ENCODE results near the gene CHTF18. TPM values are rescaled to one million over a fixed set of nuclear protein-coding genes. Genes with fewer than 3 reads are reported as not detected.

The CHTF18 gene
- total RNA-seq, 1 experiment from 2014 or later: 102 TPM

- ChIA-PET CTCF (no interaction called here), POLR2A (interaction anchor here (0.8 kb wide), 1 partner anchor 13 kb away, joined by 3 read pairs; the partner anchor contains the start of genes CHTF18 and RPUSD1)
- Mint-ChIP-seq H3K27me3 (ENCODE audit: insufficient read depth, unreplicated experiment) (no peaks in the 10 kb centered on the region), H3K27ac (ENCODE audit: unreplicated experiment) (no peak overlapping the region), H3K4me3 (ENCODE audit: unreplicated experiment) (no peak overlapping the region), H3K36me3 (ENCODE audit: insufficient read depth, unreplicated experiment) (peaks cover 29% of the 10 kb centered on the region), H3K9me3 (ENCODE audit: unreplicated experiment) (no peaks in the 10 kb centered on the region), H3K4me1 (ENCODE audit: low read depth, unreplicated experiment) (no peaks in the 10 kb centered on the region)
- intact Hi-C loops (cut with micrococcal nuclease; ENCODE audit: unreplicated experiment): no loop called here
- no peak for DNase-seq
- no peaks in the 10 kb centered on the region for H3K27me3 ChIP-seq (replicated peaks; ENCODE audit: control insufficient read depth, insufficient read depth, low read length)
- no peak for TF ChIP-seq CTCF (IDR thresholded peaks at IDR 0.05; ENCODE audit: insufficient read depth in 1 of 2, low read depth in 1 of 2, low read length in 1 of 2, severe bottlenecking in 1 of 2, unreplicated experiment in 1 of 2)
- H3K4me1 ChIP-seq: peaks cover 9% of the 10 kb centered on the region
- no peaks in the 10 kb centered on the region for H3K9me3 ChIP-seq
- H3K36me3 ChIP-seq (ENCODE audit: control insufficient read depth, insufficient read depth, low read length): no peaks in the 10 kb centered on the region
- H3K4me3 ChIP-seq (ENCODE audit: low read depth, low read length): no peak overlapping the region
- BruUV-seq (replicated peaks): no TSS peak
Observed at GRCh38 chr16:801584-802363, 13.4 kb downstream of the CHTF18 start.

- H3K27me3 Mint-ChIP-seq (ENCODE audit: insufficient read depth, unreplicated experiment): no peaks in the 10 kb centered on the region
- POLR2A ChIA-PET: interaction anchor here (2.1 kb wide), 1 partner anchor 14 kb away, joined by 8 read pairs; the partner anchor contains the start of genes CHTF18 and RPUSD1
Observed at GRCh38 chr16:802461-802860, 14.0 kb downstream of the CHTF18 start.

More at GRCh38 chr16:802461-802860, 14.0 kb downstream of the CHTF18 start:
- no peak for TF ChIP-seq CTCF (IDR thresholded peaks at IDR 0.05; ENCODE audit: insufficient read depth in 1 of 2, low read depth in 1 of 2, low read length in 1 of 2, severe bottlenecking in 1 of 2, unreplicated experiment in 1 of 2)
- Mint-ChIP-seq H3K36me3 (ENCODE audit: insufficient read depth, unreplicated experiment) (peaks cover 28% of the 10 kb centered on the region), H3K4me1 (ENCODE audit: low read depth, unreplicated experiment) (no peaks in the 10 kb centered on the region), H3K4me3 (ENCODE audit: unreplicated experiment) (no peak overlapping the region), H3K27ac (ENCODE audit: unreplicated experiment) (no peak overlapping the region), H3K9me3 (ENCODE audit: unreplicated experiment) (no peaks in the 10 kb centered on the region)
- no peaks in the 10 kb centered on the region for H3K36me3 ChIP-seq (ENCODE audit: control insufficient read depth, insufficient read depth, low read length)
- CTCF ChIA-PET: no interaction called here
- intact Hi-C loops (cut with micrococcal nuclease; ENCODE audit: unreplicated experiment): no loop called here
- no peak overlapping the region for H3K4me3 ChIP-seq (ENCODE audit: low read depth, low read length)
- no peak for DNase-seq
- BruUV-seq (replicated peaks): no TSS peak
- H3K4me1 ChIP-seq: peaks cover 9% of the 10 kb centered on the region
- no peaks in the 10 kb centered on the region for H3K27me3 ChIP-seq (replicated peaks; ENCODE audit: control insufficient read depth, insufficient read depth, low read length)
- H3K9me3 ChIP-seq: no peaks in the 10 kb centered on the region
